ENCODE data around the gene MAB21L2.

Gene MAB21L2

DNA sequence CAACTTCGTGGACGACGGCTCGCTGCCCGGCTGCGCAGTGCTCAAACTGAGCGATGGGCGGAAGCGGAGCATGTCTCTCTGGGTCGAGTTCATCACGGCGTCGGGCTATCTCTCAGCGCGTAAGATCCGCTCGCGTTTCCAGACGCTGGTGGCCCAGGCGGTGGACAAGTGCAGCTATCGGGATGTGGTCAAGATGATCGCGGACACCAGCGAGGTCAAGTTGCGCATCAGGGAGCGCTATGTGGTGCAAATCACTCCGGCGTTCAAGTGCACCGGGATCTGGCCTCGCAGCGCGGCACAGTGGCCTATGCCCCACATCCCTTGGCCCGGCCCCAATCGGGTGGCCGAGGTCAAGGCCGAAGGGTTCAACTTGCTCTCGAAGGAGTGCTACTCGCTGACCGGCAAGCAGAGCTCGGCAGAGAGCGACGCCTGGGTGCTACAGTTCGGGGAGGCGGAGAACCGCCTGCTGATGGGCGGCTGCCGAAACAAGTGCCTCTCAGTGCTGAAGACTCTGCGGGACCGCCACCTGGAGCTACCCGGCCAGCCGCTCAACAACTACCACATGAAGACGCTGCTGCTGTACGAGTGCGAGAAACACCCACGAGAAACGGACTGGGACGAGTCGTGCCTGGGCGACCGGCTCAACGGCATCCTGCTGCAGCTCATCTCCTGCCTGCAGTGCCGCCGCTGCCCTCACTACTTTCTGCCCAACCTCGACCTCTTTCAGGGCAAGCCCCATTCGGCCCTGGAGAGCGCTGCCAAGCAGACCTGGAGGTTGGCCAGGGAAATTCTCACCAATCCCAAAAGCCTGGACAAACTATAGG, 1.5 kb downstream of the MAB21L2 start:
- POLR2A ChIA-PET, result no interaction called here

DNA sequence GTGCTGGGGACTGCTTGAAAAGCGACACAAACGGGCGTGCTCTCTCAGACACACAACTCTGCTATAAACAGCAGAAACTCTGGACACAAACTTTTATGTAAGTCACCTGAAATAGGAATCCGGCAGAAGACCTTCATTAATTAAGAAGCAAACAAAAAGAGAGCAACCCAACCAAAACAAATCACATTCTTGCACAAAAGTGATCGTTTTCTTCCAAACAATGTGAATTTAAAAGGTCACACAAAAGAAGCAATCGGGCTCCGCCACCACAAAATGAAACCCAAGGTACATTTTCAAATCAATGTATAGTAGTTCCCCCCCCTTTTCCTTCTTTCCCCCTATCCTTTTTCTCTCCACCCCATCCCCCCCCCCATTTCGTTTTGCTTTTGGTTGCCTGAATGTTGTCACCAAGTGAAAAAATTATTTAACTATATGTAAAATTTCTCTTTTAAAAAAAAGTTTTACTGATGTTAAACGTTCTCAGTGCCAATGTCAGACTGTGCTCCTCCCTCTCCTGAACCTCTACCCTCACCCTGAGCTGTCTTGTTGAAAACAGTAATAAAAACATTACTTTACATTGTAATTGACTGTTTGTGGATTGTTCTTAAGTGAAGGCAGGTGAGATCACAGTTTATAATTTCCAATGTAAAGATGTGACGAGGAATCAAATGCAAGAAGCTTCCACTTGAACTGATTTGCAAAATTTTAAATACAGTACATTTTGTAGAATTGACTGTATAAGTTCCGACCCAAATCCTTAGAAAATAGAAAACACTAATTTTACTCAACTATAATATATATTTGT, 2.4 kb downstream of the MAB21L2 start:
- POLR2A ChIA-PET, result no interaction called here
- Histone ChIP-seq H3K4me1 (ENCODE audit: control insufficient read depth, insufficient read depth, low read length) (no peaks in the 10 kb centered on the region), H3K9me3 (ENCODE audit: control insufficient read depth, insufficient read depth, low read depth, low read length) (no peaks in the 10 kb centered on the region), H3K4me3 (ENCODE audit: low read depth, low read length) (no peak overlapping the region), H3K27ac (ENCODE audit: extremely low read depth, low read depth, low read length) (no peak overlapping the region), H3K36me3 (ENCODE audit: control insufficient read depth in 2 of 2, insufficient read depth in 1 of 2, low read length in 2 of 2) (peaks cover 0 to 12% of the 10 kb centered on the region in 2 experiments; a peak in 1 of 3 replicates)
- TF ChIP-seq, protein P1, sequence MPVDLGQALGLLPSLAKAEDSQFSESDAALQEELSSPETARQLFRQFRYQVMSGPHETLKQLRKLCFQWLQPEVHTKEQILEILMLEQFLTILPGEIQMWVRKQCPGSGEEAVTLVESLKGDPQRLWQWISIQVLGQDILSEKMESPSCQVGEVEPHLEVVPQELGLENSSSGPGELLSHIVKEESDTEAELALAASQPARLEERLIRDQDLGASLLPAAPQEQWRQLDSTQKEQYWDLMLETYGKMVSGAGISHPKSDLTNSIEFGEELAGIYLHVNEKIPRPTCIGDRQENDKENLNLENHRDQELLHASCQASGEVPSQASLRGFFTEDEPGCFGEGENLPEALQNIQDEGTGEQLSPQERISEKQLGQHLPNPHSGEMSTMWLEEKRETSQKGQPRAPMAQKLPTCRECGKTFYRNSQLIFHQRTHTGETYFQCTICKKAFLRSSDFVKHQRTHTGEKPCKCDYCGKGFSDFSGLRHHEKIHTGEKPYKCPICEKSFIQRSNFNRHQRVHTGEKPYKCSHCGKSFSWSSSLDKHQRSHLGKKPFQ (tag by site-specific recombination; IDR thresholded peaks at IDR 0.05), result no peak
- TF ChIP-seq, protein P2, sequence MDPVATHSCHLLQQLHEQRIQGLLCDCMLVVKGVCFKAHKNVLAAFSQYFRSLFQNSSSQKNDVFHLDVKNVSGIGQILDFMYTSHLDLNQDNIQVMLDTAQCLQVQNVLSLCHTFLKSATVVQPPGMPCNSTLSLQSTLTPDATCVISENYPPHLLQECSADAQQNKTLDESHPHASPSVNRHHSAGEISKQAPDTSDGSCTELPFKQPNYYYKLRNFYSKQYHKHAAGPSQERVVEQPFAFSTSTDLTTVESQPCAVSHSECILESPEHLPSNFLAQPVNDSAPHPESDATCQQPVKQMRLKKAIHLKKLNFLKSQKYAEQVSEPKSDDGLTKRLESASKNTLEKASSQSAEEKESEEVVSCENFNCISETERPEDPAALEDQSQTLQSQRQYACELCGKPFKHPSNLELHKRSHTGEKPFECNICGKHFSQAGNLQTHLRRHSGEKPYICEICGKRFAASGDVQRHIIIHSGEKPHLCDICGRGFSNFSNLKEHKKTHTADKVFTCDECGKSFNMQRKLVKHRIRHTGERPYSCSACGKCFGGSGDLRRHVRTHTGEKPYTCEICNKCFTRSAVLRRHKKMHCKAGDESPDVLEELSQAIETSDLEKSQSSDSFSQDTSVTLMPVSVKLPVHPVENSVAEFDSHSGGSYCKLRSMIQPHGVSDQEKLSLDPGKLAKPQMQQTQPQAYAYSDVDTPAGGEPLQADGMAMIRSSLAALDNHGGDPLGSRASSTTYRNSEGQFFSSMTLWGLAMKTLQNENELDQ (tag by site-specific recombination; IDR thresholded peaks at IDR 0.05; ENCODE audit: low read depth), result no peak
- TF ChIP-seq ZNF221 (tag by site-specific recombination; IDR thresholded peaks at IDR 0.05; ENCODE audit: borderline replicate concordance) (no peak), ZBTB48 (tag by site-specific recombination; IDR thresholded peaks at IDR 0.05) (no peak), HOXA7 (CRISPR knock-in tag; IDR thresholded peaks at IDR 0.05; ENCODE audit: borderline replicate concordance) (no peak), ZNF302 (tag by site-specific recombination; IDR thresholded peaks at IDR 0.05; ENCODE audit: low read depth) (no peak), ZNF2 (tag by site-specific recombination; IDR thresholded peaks at IDR 0.05) (no peak), ZNF610 (tag by site-specific recombination; IDR thresholded peaks at IDR 0.05; ENCODE audit: borderline replicate concordance) (no peak), YY1 (tag by site-specific recombination; IDR thresholded peaks at IDR 0.05) (no peak)
- TF ChIP-seq, protein P3, sequence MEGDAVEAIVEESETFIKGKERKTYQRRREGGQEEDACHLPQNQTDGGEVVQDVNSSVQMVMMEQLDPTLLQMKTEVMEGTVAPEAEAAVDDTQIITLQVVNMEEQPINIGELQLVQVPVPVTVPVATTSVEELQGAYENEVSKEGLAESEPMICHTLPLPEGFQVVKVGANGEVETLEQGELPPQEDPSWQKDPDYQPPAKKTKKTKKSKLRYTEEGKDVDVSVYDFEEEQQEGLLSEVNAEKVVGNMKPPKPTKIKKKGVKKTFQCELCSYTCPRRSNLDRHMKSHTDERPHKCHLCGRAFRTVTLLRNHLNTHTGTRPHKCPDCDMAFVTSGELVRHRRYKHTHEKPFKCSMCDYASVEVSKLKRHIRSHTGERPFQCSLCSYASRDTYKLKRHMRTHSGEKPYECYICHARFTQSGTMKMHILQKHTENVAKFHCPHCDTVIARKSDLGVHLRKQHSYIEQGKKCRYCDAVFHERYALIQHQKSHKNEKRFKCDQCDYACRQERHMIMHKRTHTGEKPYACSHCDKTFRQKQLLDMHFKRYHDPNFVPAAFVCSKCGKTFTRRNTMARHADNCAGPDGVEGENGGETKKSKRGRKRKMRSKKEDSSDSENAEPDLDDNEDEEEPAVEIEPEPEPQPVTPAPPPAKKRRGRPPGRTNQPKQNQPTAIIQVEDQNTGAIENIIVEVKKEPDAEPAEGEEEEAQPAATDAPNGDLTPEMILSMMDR (tag by site-specific recombination; IDR thresholded peaks at IDR 0.05), result no peak
- TF ChIP-seq, protein P4, sequence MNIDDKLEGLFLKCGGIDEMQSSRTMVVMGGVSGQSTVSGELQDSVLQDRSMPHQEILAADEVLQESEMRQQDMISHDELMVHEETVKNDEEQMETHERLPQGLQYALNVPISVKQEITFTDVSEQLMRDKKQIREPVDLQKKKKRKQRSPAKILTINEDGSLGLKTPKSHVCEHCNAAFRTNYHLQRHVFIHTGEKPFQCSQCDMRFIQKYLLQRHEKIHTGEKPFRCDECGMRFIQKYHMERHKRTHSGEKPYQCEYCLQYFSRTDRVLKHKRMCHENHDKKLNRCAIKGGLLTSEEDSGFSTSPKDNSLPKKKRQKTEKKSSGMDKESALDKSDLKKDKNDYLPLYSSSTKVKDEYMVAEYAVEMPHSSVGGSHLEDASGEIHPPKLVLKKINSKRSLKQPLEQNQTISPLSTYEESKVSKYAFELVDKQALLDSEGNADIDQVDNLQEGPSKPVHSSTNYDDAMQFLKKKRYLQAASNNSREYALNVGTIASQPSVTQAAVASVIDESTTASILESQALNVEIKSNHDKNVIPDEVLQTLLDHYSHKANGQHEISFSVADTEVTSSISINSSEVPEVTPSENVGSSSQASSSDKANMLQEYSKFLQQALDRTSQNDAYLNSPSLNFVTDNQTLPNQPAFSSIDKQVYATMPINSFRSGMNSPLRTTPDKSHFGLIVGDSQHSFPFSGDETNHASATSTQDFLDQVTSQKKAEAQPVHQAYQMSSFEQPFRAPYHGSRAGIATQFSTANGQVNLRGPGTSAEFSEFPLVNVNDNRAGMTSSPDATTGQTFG (tag by site-specific recombination; IDR thresholded peaks at IDR 0.05; ENCODE audit: borderline replicate concordance), result no peak
- TF ChIP-seq, protein P5, sequence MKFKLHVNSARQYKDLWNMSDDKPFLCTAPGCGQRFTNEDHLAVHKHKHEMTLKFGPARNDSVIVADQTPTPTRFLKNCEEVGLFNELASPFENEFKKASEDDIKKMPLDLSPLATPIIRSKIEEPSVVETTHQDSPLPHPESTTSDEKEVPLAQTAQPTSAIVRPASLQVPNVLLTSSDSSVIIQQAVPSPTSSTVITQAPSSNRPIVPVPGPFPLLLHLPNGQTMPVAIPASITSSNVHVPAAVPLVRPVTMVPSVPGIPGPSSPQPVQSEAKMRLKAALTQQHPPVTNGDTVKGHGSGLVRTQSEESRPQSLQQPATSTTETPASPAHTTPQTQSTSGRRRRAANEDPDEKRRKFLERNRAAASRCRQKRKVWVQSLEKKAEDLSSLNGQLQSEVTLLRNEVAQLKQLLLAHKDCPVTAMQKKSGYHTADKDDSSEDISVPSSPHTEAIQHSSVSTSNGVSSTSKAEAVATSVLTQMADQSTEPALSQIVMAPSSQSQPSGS (tag by site-specific recombination; IDR thresholded peaks at IDR 0.05; ENCODE audit: low read depth), result no peak
- TF ChIP-seq, protein P6, sequence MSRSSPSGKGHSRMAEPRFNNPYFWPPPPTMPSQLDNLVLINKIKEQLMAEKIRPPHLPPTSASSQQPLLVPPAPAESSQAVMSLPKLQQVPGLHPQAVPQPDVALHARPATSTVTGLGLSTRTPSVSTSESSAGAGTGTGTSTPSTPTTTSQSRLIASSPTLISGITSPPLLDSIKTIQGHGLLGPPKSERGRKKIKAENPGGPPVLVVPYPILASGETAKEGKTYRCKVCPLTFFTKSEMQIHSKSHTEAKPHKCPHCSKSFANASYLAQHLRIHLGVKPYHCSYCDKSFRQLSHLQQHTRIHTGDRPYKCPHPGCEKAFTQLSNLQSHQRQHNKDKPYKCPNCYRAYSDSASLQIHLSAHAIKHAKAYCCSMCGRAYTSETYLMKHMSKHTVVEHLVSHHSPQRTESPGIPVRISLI (tag by site-specific recombination; IDR thresholded peaks at IDR 0.05), result no peak
- TF ChIP-seq, protein P7, sequence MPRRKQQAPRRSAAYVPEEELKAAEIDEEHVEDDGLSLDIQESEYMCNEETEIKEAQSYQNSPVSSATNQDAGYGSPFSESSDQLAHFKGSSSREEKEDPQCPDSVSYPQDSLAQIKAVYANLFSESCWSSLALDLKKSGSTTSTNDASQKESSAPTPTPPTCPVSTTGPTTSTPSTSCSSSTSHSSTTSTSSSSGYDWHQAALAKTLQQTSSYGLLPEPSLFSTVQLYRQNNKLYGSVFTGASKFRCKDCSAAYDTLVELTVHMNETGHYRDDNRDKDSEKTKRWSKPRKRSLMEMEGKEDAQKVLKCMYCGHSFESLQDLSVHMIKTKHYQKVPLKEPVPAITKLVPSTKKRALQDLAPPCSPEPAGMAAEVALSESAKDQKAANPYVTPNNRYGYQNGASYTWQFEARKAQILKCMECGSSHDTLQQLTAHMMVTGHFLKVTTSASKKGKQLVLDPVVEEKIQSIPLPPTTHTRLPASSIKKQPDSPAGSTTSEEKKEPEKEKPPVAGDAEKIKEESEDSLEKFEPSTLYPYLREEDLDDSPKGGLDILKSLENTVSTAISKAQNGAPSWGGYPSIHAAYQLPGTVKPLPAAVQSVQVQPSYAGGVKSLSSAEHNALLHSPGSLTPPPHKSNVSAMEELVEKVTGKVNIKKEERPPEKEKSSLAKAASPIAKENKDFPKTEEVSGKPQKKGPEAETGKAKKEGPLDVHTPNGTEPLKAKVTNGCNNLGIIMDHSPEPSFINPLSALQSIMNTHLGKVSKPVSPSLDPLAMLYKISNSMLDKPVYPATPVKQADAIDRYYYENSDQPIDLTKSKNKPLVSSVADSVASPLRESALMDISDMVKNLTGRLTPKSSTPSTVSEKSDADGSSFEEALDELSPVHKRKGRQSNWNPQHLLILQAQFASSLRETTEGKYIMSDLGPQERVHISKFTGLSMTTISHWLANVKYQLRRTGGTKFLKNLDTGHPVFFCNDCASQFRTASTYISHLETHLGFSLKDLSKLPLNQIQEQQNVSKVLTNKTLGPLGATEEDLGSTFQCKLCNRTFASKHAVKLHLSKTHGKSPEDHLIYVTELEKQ (tag by site-specific recombination; IDR thresholded peaks at IDR 0.05; ENCODE audit: borderline replicate concordance), result no peak
- CTCF ChIA-PET, result no interaction called here

More for the DNA sequence above, 1.5 kb downstream of the MAB21L2 start:
- TF ChIP-seq ZNF174 (tag by site-specific recombination; IDR thresholded peaks at IDR 0.05), result no peak
- CTCF ChIA-PET, result no interaction called here
- Histone ChIP-seq H3K9me3 (ENCODE audit: control insufficient read depth, insufficient read depth, low read depth, low read length) (no peaks in the 10 kb centered on the region), H3K4me1 (ENCODE audit: control insufficient read depth, insufficient read depth, low read length) (no peaks in the 10 kb centered on the region), H3K27ac (ENCODE audit: extremely low read depth, low read depth, low read length) (no peak overlapping the region), H3K36me3 (ENCODE audit: control insufficient read depth in 2 of 2, insufficient read depth in 1 of 2, low read length in 2 of 2) (peaks cover 0 to 12% of the 10 kb centered on the region in 2 experiments; a peak in 1 of 3 replicates), H3K4me3 (ENCODE audit: low read depth, low read length) (no peak overlapping the region)

Data from HEK293 (cell line).